NCI-H146 treated with DMSO at 0.1 percent for 48 hours (cell line): Measurements from ENCODE around the gene ATP9B.
A peak's percentile ranks its signal among the peaks of the same experiment; 100 is the strongest.
"Not testable (repeated sequence)": the region's sequence is repeated elsewhere in the genome, so short reads cannot be mapped to it uniquely, and the experiment has no call there.

Source experiments
- DNase-seq: peaks from one replicate; lab custom pipeline; 2025; ENCODE audit not compliant: unreplicated experiment; lab: John Stamatoyannopoulos, UW

ATP9B gene

GRCh38 chr18:79275992-79276391, 206.8 kb downstream of the ATP9B start:
- no peak for DNase-seq

GRCh38 chr18:79278896-79279295, 209.7 kb downstream of the ATP9B start:
- no peak for DNase-seq

GRCh38 chr18:79283131-79283810, 214.1 kb downstream of the ATP9B start:
- peak; percentile 81 for DNase-seq

- DNase-seq, result peak; percentile 31
These were observed 214.7 kb downstream of the ATP9B start for GRCh38 chr18:79283929-79284328.

GRCh38 chr18:79285191-79285590, 216.0 kb downstream of the ATP9B start:
- DNase-seq, result not testable (repeated sequence)

- DNase-seq, result not testable (repeated sequence)
These were observed 221.2 kb downstream of the ATP9B start for GRCh38 chr18:79290409-79290808.

- no peak for DNase-seq
These were observed 221.7 kb downstream of the ATP9B start for GRCh38 chr18:79290876-79291275.

- no peak for DNase-seq
These were observed 225.0 kb downstream of the ATP9B start for GRCh38 chr18:79294235-79294634.

- DNase-seq, result no peak
These were observed 230.1 kb downstream of the ATP9B start for GRCh38 chr18:79299272-79299671.

- no peak for DNase-seq
These were observed 230.5 kb downstream of the ATP9B start for GRCh38 chr18:79299711-79300110.

- no peak for DNase-seq
These were observed 231.2 kb downstream of the ATP9B start for GRCh38 chr18:79300413-79300812.

- DNase-seq, result no peak
These were observed 232.9 kb downstream of the ATP9B start for GRCh38 chr18:79302120-79302519.

GRCh38 chr18:79305911-79306310, 236.7 kb downstream of the ATP9B start:
- no peak for DNase-seq

- no peak for DNase-seq
These were observed 240.6 kb downstream of the ATP9B start for GRCh38 chr18:79309614-79310358.

- peak; percentile 89 for DNase-seq
These were observed 245.7 kb downstream of the ATP9B start for GRCh38 chr18:79314838-79315388.

GRCh38 chr18:79315596-79315995, 246.4 kb downstream of the ATP9B start:
- DNase-seq, result peak; percentile 78

GRCh38 chr18:79317703-79318102, 248.5 kb downstream of the ATP9B start:
- DNase-seq, result no peak

- no peak for DNase-seq
These were observed 249.0 kb downstream of the ATP9B start for GRCh38 chr18:79318142-79318673.

- no peak for DNase-seq
These were observed 251.1 kb downstream of the ATP9B start for GRCh38 chr18:79320216-79320850.

- peak; percentile 78 for DNase-seq
These were observed 252.6 kb downstream of the ATP9B start for GRCh38 chr18:79321625-79322405.

- DNase-seq, result no peak
These were observed 253.2 kb downstream of the ATP9B start for GRCh38 chr18:79322441-79322840.
